Measurements from ENCODE around the gene NDUFAF8.

The NDUFAF8 gene

GRCh38 chr17:81286491-81287145, 47.5 kb downstream of the NDUFAF8 start:
- Histone ChIP-seq H3K36me3 (peaks cover 60% of the 10 kb centered on the region), H3K4me3 (peak overlapping the region; percentile 68), H3K9ac (peak overlapping the region; percentile 70), H3K27ac (peak overlapping the region; percentile 92), H3K9me3 (no peaks in the 10 kb centered on the region), H3K4me1 (peaks cover 70% of the 10 kb centered on the region), H3K27me3 (no peaks in the 10 kb centered on the region), H3K4me2 (peak overlapping the region; percentile 95), H4K20me1 (peaks cover 31% of the 10 kb centered on the region)
- TF ChIP-seq Cebpa-rat (IDR thresholded peaks at IDR 0.05), result no peak

- Histone ChIP-seq H4K20me1 (peaks cover 32% of the 10 kb centered on the region), H3K27ac (peak overlapping the region; percentile 92), H3K4me1 (peaks cover 71% of the 10 kb centered on the region), H3K4me3 (peak overlapping the region; percentile 23), H3K9me3 (no peaks in the 10 kb centered on the region), H3K36me3 (peaks cover 54% of the 10 kb centered on the region), H3K9ac (peak overlapping the region; percentile 70), H3K4me2 (peak overlapping the region; percentile 95), H3K27me3 (no peaks in the 10 kb centered on the region)
- TF ChIP-seq Cebpa-rat (IDR thresholded peaks at IDR 0.05), result no peak
These were observed 48.0 kb downstream of the NDUFAF8 start for GRCh38 chr17:81287152-81287551.

GRCh38 chr17:81287741-81288430, 48.8 kb downstream of the NDUFAF8 start:
- Histone ChIP-seq H3K9me3 (no peaks in the 10 kb centered on the region), H3K36me3 (peaks cover 47% of the 10 kb centered on the region), H3K4me1 (peaks cover 76% of the 10 kb centered on the region), H3K27me3 (no peaks in the 10 kb centered on the region), H3K4me3 (peak overlapping the region; percentile 23), H4K20me1 (peaks cover 32% of the 10 kb centered on the region), H3K9ac (peak overlapping the region; percentile 70), H3K4me2 (peak overlapping the region; percentile 95), H3K27ac (peak overlapping the region; percentile 92)
- TF ChIP-seq Cebpa-rat (IDR thresholded peaks at IDR 0.05), result no peak

GRCh38 chr17:81288715-81289114, 49.6 kb downstream of the NDUFAF8 start:
- peak overlapping the region; percentile 95; the same call in 1 of the 2 replicates for H3K4me2 ChIP-seq
- H3K9me3 ChIP-seq, result no peaks in the 10 kb centered on the region
- H3K9ac ChIP-seq, result no peak overlapping the region
- H3K36me3 ChIP-seq, result peaks cover 39% of the 10 kb centered on the region
- peak overlapping the region; percentile 92 for H3K27ac ChIP-seq
- TF ChIP-seq Cebpa-rat (IDR thresholded peaks at IDR 0.05), result no peak
- H3K4me3 ChIP-seq, result no peak overlapping the region
- H3K27me3 ChIP-seq, result no peaks in the 10 kb centered on the region
- H4K20me1 ChIP-seq, result peaks cover 32% of the 10 kb centered on the region
- H3K4me1 ChIP-seq, result peaks cover 81% of the 10 kb centered on the region

- TF ChIP-seq Cebpa-rat (IDR thresholded peaks at IDR 0.05), result no peak
- no peak overlapping the region for H3K9ac ChIP-seq
- H3K4me3 ChIP-seq, result no peak overlapping the region
- no peaks in the 10 kb centered on the region for H3K9me3 ChIP-seq
- peaks cover 79% of the 10 kb centered on the region for H3K4me1 ChIP-seq
- no peak overlapping the region for H3K4me2 ChIP-seq
- H3K27ac ChIP-seq, result no peak overlapping the region
- peaks cover 32% of the 10 kb centered on the region for H4K20me1 ChIP-seq
- peaks cover 34% of the 10 kb centered on the region for H3K36me3 ChIP-seq
- H3K27me3 ChIP-seq, result no peaks in the 10 kb centered on the region
These were observed 50.5 kb downstream of the NDUFAF8 start for GRCh38 chr17:81289627-81290026.

- H3K4me3 ChIP-seq, result no peak overlapping the region
- peaks cover 34% of the 10 kb centered on the region for H3K36me3 ChIP-seq
- H3K27ac ChIP-seq, result no peak overlapping the region
- H3K9ac ChIP-seq, result no peak overlapping the region
- H3K4me1 ChIP-seq, result peaks cover 73% of the 10 kb centered on the region
- H3K27me3 ChIP-seq, result no peaks in the 10 kb centered on the region
- H3K4me2 ChIP-seq, result no peak overlapping the region
- H3K9me3 ChIP-seq, result no peaks in the 10 kb centered on the region
- peaks cover 32% of the 10 kb centered on the region for H4K20me1 ChIP-seq
- TF ChIP-seq Cebpa-rat (IDR thresholded peaks at IDR 0.05), result no peak
These were observed 51.1 kb downstream of the NDUFAF8 start for GRCh38 chr17:81290230-81290629.

All from BLaER1 (cell line).